NCI-H1417 (cell line): ENCODE measurements around the gene DCAF5.
"Not testable (repeated sequence)": the region's sequence is repeated elsewhere in the genome, so short reads cannot be mapped to it uniquely, and the experiment has no call there.

Experiments used
- DNase-seq, 3 experiments: peaks; one replicate each; lab custom pipeline; 2025; lab: John Stamatoyannopoulos, UW

DCAF5 gene

DNA sequence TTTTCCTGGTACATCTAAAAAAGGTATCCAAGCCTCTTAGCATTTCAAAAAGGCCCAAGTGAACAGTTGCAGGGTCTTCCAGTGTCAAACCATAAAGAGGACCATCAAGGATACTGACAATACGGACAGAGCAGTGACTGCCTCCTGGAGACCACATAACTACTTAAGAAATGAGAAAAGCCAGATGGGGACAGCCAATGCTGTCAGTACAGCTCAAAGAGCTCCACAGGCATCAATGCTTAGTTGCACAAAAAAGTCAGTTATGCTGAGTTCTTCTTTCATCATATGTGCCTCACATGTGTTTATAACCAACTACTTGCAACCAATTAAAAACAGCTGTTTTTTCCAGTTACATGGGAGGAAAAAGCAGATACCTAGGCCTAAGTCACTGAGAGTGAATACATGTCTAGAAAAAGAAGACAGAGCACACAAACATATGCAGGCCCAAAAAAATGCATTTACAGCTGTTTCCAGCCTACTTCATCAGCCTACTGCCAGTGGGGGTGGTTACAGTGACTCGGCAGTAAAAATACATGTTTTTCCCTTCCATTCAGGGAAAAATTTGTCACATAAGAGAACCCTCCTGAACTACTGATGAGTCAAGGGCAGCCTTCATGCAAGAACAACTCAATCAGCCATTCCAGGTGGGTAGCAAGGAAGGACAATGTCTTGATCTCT is 84.0 kb downstream of the DCAF5 start:
- no peak for DNase-seq

DNA sequence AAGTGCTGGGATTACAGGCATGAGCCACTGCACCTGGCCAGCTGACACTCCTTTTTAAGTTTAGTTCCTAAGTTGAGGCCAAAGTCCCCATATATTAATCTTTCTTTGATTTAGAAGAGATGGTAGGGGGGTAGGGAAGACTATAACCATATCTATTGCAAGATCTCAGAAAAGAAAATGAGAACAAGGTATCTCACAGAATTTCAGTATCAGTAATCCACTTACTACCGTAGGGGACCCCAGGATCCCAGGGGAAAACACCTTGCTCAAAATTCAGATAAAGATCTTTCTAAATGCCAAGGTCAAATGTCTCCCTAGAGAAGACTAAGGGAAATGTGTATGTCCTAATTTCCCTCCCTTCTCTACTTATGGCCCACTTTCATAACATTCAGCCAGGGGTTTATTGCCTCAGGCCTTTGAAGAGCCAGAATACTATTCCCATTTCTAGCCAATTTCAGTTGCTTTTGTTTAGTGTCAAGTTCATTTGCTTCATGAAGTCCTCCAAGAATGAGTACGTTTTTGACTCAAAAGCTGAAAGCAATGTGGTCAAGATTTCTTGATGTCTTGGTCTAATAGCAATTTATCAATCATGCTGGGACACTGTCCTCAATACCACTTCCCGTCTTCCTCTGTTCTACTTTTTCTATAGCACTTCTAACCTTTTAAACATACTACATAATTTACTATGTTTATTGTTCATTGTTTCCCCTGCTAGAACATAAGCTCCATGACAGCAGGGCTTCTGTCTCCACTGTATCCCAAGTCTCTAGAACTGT is 86.3 kb downstream of the DCAF5 start:
- DNase-seq: no peak

DNA sequence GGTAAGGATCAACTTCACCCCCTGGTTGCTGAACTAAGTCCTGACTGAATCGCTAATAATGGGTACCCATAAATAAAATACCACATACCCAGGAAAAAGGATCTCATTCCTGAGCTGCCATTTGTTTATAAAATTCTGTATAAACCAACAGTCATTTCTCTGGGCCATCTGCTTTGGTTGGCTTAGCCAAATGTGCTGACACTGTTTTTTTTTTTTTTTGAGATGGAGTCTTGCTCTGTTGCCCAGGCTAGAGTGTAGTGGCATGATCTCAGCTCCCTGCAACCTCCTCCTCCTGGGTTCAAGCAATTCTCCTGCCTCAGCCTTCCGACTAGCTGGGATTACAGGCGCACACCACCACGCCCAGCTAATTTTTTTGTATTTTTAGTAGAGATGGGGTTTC is 87.0 kb downstream of the DCAF5 start:
- not testable (repeated sequence) for DNase-seq

DNA sequence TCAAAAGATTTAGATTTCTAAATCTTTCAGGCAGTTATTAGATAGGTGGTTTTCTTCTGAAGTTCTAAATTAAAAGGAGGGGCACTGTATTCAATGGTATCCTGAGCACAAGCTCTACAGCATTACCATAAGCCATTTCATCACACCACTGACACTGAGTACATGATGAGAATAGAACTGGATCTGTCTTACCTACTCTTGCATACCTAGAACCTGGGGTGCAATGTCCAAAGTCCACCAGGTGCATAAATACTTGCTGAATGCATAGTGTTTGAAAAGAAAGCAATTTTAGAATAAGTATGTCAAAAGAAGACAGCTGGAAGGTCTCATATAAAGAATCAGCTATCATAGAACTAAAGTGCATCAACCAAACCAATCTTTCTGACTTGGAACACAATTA is 88.3 kb downstream of the DCAF5 start:
- DNase-seq: no peak

DNA sequence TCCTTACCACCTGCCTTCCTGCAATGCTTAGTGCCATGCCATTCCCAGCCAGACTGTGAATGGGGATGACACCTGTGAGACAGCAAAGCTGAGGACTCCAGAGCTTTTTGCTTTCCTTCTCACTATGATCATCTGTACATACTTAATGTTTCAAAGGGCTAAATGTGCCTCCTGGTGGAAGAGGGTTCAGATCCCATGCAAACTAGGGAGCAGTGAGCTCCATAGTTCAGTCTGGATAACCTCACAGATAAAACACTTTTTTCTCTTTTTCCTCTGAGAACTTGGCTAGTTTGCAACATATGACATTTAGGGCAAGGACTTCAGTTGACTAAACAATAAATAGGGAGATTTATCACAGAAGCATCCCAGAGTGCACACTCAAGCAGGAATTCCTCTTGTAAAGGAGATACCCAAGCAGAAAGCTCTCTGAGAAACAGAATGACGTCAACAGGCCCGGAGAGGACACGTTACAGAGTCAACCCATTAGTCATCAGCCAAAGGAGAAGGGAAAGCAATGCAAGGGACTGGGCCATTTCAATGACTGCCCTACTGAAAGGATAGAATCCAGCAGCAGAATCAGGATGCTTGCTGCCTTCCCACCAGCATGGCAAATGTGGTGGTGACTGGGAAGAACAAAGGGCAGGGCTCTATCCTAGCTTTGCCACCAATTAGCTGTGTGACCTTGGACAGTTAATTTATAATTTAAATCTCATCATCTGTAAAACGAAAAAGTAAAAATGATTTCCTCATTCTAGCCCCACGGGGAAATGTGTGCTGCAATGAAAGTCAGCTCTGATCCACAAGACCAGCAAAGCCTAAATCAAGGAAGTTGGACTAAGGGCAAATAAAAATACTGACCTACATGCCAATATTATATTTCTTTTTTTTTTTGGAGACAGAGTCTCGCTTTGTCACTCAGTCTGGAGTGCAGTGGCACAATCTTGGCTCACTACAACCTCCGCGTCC is 93.0 kb downstream of the DCAF5 start:
- no peak for DNase-seq

DNA sequence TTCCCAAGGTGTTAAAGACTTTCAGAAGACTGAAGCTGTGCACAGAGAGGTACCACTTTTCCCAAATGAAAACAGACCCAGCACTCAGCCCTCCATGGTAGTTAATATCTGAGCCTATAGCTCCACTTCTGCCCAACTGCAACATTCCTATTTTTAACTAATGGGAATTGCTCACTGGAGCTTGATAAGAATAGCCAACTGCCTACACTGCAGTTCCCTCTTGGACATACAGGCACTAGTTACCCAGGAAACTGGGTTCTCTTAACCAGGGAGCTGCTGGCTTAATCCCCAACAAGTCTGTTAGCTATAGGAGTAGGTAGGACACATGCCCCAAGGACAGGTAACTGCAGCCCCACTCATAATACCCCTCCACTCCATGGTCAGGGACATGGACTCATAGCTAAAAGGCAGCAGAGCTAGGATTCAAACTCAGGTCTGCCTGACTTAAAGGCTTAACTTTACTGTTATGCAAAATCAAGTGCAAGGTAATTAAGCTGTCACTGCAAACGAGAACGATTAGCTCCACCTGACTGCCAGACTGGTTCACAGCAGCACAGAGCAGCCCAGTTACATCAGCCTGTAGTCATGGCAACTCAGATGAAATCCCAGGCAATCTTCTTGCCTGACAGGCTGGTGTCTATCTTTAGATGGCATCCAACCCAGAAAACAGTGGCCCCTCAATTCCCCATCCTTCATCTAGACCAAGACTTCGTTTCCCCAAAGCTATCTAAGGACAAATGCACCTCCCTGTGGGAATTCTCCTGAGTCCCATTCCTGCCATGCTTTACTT is 96.7 kb downstream of the DCAF5 start:
- peak in 2 of 3 experiments; percentile 38 to 74 for DNase-seq

DNA sequence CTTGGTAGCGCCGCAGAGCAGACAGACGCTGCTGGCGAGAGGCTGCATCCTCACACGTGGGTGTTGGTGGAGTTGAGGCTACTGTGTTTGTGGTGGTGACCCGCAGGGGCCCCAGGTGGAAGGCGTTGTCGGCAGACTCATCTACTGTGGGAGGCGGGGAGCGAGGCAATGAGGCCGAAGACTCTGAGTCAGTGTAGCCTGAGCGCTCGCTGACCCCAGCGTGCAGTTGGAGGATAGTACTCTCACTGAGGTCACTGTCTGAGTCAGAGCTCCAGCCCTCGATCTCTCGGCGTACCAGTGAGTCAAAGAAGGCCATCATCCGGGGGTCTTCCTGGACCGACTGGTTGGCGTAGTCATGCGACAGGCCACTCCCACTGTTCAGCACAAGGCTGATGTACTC is 97.8 kb downstream of the DCAF5 start:
- DNase-seq: no peak

DNA sequence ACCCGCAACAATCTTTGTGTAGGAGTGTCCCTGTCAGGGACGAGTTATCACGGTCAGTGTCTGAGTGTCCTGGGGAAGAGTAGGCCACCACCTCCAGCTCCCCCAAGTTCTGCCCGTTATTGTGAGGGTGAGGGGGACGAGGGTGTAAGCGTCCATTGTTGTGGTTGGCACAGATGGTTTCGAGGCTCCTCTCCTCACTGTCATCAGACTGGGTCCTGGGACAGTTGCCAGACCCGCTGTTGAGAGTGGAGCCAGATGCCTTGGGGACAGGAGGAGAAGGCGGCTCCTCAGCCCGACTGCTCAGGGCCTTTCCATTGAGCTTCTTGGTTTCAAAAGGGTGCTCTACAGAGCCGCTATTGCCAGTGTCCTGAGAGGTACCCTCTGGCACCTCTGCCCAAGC is 98.9 kb downstream of the DCAF5 start:
- DNase-seq: no peak

DNA sequence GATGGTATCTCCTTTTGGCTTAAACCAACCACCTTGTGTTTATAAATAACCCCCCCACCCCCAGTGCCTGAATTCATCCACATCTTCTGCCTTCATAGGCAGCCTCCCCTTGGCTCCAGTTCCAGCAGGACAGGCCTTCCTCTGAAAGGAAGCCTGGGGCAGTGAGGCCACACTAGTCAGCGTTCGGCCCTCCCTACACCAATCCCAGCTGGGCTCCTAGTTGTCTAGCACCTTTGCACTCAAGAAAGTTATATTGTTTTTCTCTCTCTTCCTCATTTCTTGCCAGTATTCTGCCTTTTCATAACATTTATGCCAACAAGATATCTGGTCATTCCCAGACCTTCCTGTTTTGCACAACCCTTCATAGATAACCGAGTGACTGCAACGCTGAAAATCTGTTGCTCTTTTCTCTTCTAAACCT is 100.7 kb downstream of the DCAF5 start:
- no peak for DNase-seq

DNA sequence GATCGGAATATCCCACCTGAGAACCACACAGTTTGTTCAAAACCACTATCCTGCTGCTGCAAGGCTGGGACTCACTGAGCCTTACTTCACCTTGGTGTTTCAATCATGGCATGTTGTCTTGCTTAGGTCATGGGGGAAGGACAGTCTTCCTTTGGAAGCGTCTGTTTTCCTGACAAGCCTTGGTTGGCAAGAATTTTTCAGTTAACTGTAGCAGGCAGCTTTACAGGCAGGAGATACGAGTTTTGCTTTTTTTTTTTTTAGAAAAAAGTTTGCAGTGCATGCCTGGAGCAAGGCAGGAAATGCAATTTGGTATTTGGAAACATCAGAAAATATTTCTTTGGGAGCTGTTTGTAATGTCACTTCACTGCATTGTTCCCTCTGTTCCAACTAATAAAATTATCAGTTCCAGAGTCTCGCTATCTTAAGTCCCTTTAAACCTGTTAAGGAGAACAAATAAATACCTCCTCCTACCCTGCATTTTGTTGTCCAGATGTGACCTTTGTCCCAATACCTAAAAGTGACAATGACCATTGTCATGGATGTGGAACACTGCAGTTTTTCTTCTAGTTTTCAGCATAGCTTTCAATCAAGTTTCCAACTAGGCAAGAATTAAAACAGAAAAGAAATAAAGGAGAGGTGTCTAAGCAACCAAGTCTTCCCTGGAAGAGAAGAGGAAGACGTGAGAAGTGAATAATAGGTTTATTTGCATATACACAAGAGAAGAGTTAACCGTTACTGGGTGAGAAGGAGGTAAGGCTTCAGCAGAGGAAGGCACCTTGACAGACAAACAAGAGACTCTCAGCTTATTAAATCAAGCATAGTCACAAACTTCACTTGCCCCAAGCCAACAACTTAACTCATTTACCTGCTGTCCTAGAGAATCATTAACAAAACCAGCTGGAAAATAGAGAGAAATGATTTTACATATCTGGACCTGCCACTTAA is 102.4 kb downstream of the DCAF5 start:
- DNase-seq: no peak

DNA sequence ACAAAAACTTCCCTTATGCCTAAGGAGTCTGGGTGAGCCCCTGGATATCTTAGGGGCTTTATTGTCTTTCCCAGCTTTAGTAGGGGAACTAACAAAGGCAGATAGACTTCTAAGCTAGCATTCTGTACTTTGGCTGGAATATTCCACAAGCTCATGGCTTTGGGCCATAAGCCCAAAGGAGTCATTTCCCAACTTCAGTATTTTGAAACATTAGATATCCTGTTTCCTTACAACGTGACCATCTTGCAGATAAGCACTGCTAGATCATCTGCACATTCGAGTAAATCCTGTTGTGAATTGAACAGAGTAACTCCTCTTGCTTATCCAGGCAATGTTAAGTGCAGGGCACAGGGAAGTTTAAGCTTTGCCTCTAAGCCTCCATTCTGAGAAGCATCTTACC is 103.2 kb downstream of the DCAF5 start:
- no peak for DNase-seq

DNA sequence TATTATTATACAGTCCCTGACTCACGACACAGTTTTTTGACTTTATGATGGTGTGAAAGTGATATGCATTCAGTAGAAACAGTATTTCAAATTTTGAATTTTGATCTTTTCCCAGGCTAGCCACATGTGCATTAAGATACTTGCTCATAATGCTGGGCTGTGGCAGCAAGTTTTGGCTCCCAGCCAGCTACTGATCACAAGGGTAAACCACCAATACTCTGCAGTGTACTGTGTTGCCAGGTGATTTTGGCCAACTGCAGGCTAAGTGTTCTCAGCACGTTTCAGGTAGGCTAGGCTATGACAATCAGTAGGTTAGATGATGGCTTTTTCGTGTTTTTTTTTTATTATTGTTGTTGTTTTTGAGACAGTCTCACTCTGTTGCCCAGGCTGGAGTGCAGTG is 104.5 kb downstream of the DCAF5 start:
- DNase-seq: peak; percentile 32 to 73 (median 37)

DNA sequence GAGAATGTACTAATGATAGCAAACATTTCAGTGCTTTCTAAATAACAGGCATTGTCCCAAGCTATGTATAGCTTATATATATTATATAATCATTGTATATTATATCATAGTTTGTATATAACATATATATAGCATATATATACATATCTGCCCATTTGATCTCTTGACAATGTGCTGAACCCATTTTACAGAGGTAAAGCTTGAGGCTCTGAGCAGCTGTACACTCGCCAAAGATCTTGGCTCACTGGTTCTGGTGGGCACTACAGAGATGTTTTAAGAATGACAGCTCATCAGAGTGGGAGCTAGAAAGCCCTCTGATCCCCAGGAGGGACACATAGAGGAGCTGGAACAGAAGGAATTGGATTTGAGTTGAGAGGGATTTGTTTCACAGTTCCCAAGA is 105.7 kb downstream of the DCAF5 start:
- no peak for DNase-seq

DNA sequence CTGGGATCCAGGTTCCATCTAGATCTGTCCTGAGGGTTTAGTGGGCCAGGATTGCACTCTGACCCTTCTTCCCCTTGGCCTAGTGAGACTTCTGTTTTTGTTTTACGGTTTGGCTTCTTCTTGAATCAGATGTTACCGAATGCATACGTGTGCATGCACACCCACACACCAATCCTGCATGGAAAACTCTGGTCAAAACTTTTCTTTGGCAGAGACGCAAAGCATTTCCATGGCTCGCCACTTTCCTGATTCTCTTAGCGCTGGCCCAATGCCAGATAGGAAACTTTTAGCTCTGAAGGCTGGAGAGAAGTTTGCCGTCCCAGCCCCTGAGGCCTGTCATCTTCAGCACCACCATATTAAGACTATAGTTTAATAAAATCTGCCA is 106.5 kb downstream of the DCAF5 start:
- no peak for DNase-seq

DNA sequence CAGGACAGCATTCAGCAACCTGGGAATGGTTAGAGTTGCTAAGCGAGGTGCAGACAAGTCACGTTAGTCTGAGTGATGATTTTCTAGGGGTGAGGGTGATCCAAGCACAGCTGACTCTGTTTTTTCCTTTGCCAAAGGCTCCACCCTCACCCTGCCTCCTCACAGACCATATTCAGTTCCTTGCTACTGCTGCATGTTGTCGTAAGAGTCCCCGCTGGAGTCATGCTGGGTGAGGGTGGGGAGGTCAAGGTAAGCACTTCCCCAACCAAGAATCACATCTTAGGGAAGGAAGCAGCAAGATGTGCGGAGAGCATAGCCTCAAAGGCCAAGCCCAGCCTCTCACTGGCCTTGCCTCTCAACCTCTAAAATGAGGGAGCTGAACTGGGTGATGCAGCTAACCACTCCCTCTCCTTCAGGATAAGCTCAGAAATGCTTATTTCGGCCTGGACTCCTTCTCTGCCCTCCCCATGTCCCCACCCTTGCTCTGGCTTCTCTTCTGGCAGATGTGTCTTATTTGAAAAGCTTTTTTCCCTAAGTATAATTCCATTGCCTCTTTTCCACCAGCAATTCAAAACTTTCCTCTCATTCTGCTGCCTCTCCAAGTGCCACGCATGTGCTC is 107.0 kb downstream of the DCAF5 start:
- no peak for DNase-seq

DNA sequence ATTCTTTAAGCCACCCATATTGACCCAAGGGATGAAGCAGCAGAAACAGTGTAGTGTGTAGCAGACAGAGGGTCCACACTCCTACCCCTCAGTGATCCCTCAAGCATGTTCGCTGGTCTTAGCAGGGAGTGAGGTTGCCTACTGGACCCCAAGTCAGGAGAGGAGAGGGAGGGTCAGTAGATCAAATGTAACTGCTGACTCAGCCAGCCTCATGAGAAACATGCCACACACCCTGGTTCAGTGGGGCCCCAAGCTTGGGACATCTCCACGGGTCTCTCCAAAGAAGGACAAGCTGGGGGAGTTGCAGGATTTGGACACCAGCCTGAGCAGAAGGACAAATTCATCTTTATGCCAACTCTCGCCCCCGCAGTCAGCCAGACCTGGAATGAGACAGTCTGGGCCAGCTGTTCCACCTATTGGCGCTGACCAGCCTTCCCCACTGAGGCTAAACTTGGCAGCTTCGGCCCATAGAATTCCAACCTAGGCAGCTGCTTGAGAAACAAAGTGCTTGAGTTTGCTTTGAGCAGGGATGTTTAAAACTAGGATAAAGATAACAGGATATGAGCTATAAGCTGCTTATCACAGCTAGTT is 107.9 kb downstream of the DCAF5 start:
- no peak for DNase-seq

DNA sequence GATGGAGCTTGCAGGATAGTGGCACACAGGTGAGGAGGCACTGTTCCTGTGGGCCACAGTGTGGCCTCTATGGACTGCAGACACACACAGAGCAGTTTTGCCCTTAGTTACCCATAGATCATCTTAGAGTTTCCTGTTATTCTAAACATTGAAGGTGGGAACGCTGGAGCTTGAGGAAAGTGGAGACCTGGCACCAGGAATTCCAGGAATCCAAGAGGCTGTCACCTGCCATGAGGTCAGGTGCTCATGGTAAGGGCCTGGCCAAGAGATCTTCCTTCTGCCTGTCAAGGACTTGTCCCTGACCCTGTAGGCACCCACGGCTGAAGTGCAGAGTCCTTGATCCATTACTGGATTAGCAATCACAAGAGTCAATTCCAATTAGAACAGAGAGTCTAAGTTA is 108.6 kb downstream of the DCAF5 start:
- no peak for DNase-seq

DNA sequence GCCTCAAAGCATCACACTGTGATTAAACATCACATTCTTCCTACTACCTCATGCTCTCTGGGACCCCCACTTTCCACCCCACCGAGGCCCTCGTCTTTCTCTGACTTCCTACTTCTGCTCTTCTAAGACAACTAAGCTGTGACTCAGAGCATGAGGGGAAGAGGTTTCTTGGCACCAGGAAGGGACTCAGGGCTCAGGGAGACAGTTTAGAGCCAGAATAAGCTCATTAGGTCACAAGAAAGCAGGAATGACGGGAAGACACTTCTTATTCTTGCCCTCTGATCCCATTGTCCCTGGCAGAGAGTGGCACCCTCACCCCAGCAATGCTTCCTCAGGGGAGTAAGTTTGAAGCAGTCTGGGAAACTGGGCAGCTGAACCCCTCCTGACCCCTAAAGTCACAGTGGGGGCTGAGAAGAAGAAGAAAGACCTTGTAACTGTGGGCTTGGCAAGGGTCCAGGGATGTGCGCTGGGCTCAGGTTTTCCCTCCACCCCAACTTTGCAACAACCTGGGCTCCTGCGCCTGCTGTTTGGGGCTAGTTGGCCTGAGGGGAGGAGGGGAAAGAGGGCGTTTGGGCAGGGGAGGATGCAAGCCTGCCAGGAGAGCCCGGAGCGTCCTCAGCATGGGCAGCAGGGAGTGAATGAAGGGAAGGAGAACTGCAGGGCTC is 109.2 kb downstream of the DCAF5 start:
- DNase-seq: no peak

DNA sequence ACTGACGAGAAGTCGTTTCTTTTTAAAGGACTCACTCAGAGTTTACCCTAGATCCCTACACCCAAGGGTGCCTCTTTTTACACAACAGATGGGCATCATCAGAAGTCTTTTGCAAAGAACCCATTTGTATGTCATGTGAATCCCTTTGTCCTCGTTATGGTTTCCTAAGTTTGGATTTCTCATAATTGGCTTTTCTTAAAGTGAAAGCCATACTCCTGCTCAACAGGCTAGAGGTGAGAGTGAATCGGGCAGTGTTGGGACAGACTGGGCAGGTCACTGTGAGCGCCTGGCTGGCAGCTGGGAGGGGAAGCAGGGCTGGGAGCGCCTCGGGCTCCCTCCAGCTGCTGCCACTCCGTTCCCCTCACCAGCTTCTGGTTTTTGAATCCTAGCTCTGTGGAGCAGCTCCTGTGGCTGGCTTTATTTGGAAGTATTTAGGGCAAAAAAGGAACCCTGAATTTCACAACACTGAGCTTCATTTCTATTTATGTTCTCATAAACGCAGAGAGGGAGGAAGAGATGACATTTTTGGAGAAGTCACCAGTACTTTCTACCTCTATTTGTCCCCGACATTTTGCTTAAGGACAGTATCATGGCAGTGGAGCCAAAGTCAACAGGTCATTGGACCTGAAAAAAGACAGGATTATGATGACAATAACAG is 110.0 kb downstream of the DCAF5 start:
- DNase-seq: no peak
